Measurements from ENCODE around the gene PRKCB. TPM values are rescaled to one million over a fixed set of nuclear protein-coding genes. Genes with fewer than 3 reads are reported as not detected.

The PRKCB gene
- polyA plus RNA-seq: 27.6 and 30.0 TPM in 2 replicates
- polyA minus RNA-seq: 61.8 and 66.2 TPM in 2 replicates

- Histone ChIP-seq H3K79me2 (replicated peaks; ENCODE audit: insufficient read depth, low read length) (no peaks in the 10 kb centered on the region), H3K27me3 (ENCODE audit: insufficient read depth, low read depth, low read length) (peaks cover 17% of the 10 kb centered on the region), H4K20me1 (ENCODE audit: insufficient read depth) (no peaks in the 10 kb centered on the region), H3F3A (ENCODE audit: insufficient read depth, low read length, poor library complexity, severe bottlenecking) (no peaks in the 10 kb centered on the region), H3K36me3 (ENCODE audit: insufficient read depth, low read length) (no peaks in the 10 kb centered on the region), H3K9ac (ENCODE audit: low read length) (peak within 1 kb of the TSS; percentile 72), H3K9me2 (ENCODE audit: insufficient read depth, low read length) (no peaks in the 10 kb centered on the region), H2AFZ (ENCODE audit: low read depth, low read length) (peak within 1 kb of the TSS; percentile 34), H3K27ac (ENCODE audit: low read length) (peak within 1 kb of the TSS; percentile 31), H3K4me2 (ENCODE audit: low read length) (peak within 1 kb of the TSS; percentile 35), H3K4me3 (ENCODE audit: low read length) (peak within 1 kb of the TSS; percentile 83), H3K9me3 (ENCODE audit: low read length) (no peaks in the 10 kb centered on the region)
- TF ChIP-seq POLR2AphosphoS5 (IDR thresholded peaks at IDR 0.05) (no peak), RAD21 (conservative IDR thresholded peaks at IDR 0.05) (peak; percentile 29), SMC3 (conservative IDR thresholded peaks at IDR 0.05; ENCODE audit: poor library complexity) (peak; percentile 33), EP300 (conservative IDR thresholded peaks at IDR 0.05; ENCODE audit: poor library complexity, severe bottlenecking) (peak; percentile 25), MXI1 (conservative IDR thresholded peaks at IDR 0.05; ENCODE audit: poor library complexity, severe bottlenecking) (peak; percentile 17), TAF1 (IDR thresholded peaks at IDR 0.05; ENCODE audit: low read depth) (no peak), REST (IDR thresholded peaks at IDR 0.05; ENCODE audit: borderline replicate concordance) (peak; percentile 23)
These were observed at the start of gene PRKCB for GRCh38 chr16:23835390-23836077. Gene PRKCB, plus strand, starts transcription at chr16:23835983.

GRCh38 chr16:23786964-23787561 lies 48.7 kb upstream of the PRKCB start:
- Histone ChIP-seq H3K4me2 (ENCODE audit: low read length) (no peak overlapping the region), H3K9me2 (ENCODE audit: insufficient read depth, low read length) (no peaks in the 10 kb centered on the region), H3K4me3 (ENCODE audit: low read length) (no peak overlapping the region), H2AFZ (ENCODE audit: low read depth, low read length) (no peak overlapping the region), H4K20me1 (ENCODE audit: insufficient read depth) (no peaks in the 10 kb centered on the region), H3K27me3 (ENCODE audit: insufficient read depth, low read depth, low read length) (no peaks in the 10 kb centered on the region), H3K79me2 (replicated peaks; ENCODE audit: insufficient read depth, low read length) (no peaks in the 10 kb centered on the region), H3K27ac (ENCODE audit: low read length) (no peak overlapping the region), H3K9ac (ENCODE audit: low read length) (no peak overlapping the region), H3F3A (ENCODE audit: insufficient read depth, low read length, poor library complexity, severe bottlenecking) (no peaks in the 10 kb centered on the region), H3K9me3 (ENCODE audit: low read length) (no peaks in the 10 kb centered on the region), H3K36me3 (ENCODE audit: insufficient read depth, low read length) (no peaks in the 10 kb centered on the region)
- TF ChIP-seq RAD21 (conservative IDR thresholded peaks at IDR 0.05) (no peak), TAF1 (IDR thresholded peaks at IDR 0.05; ENCODE audit: low read depth) (no peak), POLR2AphosphoS5 (IDR thresholded peaks at IDR 0.05) (no peak), EZH2 (IDR thresholded peaks at IDR 0.05; ENCODE audit: borderline replicate concordance, insufficient read depth, low read length, poor library complexity, severe bottlenecking) (no peak), CTCF (IDR thresholded peaks at IDR 0.05; ENCODE audit: poor library complexity, severe bottlenecking) (no peak), EP300 (conservative IDR thresholded peaks at IDR 0.05; ENCODE audit: poor library complexity, severe bottlenecking) (no peak), REST (IDR thresholded peaks at IDR 0.05; ENCODE audit: borderline replicate concordance) (no peak), MXI1 (conservative IDR thresholded peaks at IDR 0.05; ENCODE audit: poor library complexity, severe bottlenecking) (no peak), SMC3 (conservative IDR thresholded peaks at IDR 0.05; ENCODE audit: poor library complexity) (no peak)

Data from neural cell (in vitro differentiated cells).